ENCODE data around the gene LRP1B.

GRCh38 chr2:140455315-140455714 is 1675.5 kb downstream of the LRP1B start:
- TF ChIP-seq CTCF (IDR thresholded peaks at IDR 0.05; ENCODE audit: borderline replicate concordance, extremely low read depth, low read length, poor library complexity, severe bottlenecking) (no peak), EZH2 (IDR thresholded peaks at IDR 0.05; ENCODE audit: borderline replicate concordance, low read depth, low read length, severe bottlenecking) (no peak)

Data from DND-41 (cell line).